Kidney capillary endothelial cell (primary cell): Measurements from ENCODE around the gene ZBTB24.

Experiments used
- DNase-seq: peaks from one replicate; pipeline ENCODE4 v3.0.0-alpha.2; 2018; ENCODE audit warnings: low spot score

The ZBTB24 gene

DNA sequence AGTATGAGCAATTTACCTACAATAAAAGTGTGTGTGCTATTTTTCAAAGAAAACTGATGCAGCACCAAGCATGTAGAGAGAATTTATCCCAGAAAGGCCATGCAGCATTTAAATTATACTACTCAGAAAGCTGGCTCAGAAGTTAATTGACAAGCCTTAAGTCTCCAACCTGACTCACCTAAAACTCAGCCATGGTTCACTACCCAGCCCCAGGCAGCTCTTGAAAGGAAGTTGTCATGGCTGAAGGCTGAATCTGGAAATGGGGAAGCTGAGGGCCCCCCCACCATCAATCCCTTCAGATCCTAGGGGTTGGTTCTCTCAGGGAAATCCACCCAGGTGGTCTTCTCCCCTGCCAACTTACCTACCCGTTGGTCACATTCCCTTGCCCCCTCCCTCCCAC lies 62.3 kb downstream of the ZBTB24 start:
- no peak for DNase-seq

DNA sequence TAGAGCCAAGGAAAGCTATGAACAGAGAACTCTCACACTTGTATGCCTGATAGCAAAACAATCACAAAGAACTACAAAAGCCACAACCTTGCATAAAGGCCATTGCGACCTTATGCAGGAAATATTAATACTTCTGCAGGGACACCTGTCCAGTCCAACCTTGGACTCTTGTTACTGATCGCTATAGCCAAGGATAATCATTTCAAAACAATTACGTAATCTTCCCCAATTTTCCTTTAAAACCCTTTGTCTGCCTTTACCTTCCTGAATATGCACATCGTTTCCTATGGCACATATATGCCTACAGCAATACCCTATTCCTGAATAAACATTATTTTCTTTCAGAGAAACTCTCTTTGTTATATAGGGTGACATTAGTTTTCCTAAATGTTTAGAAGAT lies 65.4 kb downstream of the ZBTB24 start:
- DNase-seq: no peak
